HL-60 (cell line): ENCODE data around the gene TTLL1.

Experiments used
- DNase-seq, 2 experiments: peaks; one replicate each; pipeline ENCODE4 v3.0.0-alpha.2; 2010 to 2020; ENCODE audit warnings: low read depth in 1 of 2, low spot score in 1 of 2
- H3K27ac ChIP-seq: fragments of 250-450 bp; sonication (Bioruptor Pico); replicated peaks from 2 replicates; pipeline ENCODE4 v1.5.1; 2020; ENCODE audit warnings: mild to moderate bottlenecking, moderate library complexity
- H3K27me3 ChIP-seq: fragments of 250-450 bp; sonication (Bioruptor Pico); 2 replicates; pipeline ENCODE4 v1.5.1; 2021; ENCODE audit warnings: mild to moderate bottlenecking, moderate library complexity; ENCODE audit not compliant: insufficient read depth, poor library complexity, severe bottlenecking
- H3K4me3 ChIP-seq: replicated peaks from 2 replicates; pipeline ENCODE4 v1.5.1; 2011; ENCODE audit warnings: mild to moderate bottlenecking, control low read depth, low read length; ENCODE audit not compliant: insufficient read depth
- GABPA ChIP-seq: IDR thresholded peaks from 2 replicates; pipeline ENCODE4 v1.6.1; 2012; ENCODE audit warnings: low read depth
- POLR2AphosphoS5 ChIP-seq: IDR thresholded peaks from 2 replicates; pipeline ENCODE4 v1.6.1; 2012; ENCODE audit warnings: low read depth
- SPI1 ChIP-seq: IDR thresholded peaks from 2 replicates; pipeline ENCODE4 v1.6.1; 2012; ENCODE audit warnings: low read depth, mild to moderate bottlenecking, borderline replicate concordance
- TF ChIP-seq, protein P1 (sequence below): IDR thresholded peaks from 2 replicates; pipeline ENCODE4 v1.6.1; 2012; ENCODE audit warnings: low read depth; ENCODE audit not compliant: insufficient replicate concordance
- TF ChIP-seq, protein P2 (sequence below): IDR thresholded peaks from one replicate; pipeline ENCODE4 v1.5.1; 2011; ENCODE audit warnings: low read length, control low read depth, inconsistent platforms; ENCODE audit not compliant: insufficient read depth

The TTLL1 gene

DNA sequence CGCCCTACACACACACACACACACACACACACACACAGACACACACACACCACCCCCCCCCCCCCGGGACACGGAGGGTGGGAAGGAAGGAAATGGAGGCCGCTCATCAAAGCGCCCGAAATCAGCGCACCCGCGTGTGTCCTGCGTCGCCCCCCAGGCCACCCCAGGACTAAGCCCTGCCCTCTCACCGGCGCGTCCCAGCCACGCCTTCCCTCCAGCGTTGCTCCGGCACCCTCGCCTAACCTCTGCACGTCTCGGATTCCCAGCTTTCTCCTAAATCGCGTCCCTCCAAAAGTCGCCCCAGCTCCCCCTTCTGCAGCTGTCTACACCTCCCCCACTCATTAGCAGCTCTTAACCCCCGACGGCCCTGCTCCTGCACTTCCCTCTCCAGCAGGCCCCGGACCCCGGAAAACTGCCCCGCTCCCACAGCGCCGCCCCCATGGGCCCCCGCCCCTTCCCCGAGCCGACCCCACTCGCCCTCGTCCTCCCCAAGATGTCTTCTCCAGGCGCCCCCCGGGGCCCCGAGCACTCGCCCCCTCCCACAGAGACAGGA lies 74.8 kb downstream of the TTLL1 start:
- TF ChIP-seq POLR2AphosphoS5 (no peak), SPI1 (no peak), GABPA (no peak)
- TF ChIP-seq, protein P1, sequence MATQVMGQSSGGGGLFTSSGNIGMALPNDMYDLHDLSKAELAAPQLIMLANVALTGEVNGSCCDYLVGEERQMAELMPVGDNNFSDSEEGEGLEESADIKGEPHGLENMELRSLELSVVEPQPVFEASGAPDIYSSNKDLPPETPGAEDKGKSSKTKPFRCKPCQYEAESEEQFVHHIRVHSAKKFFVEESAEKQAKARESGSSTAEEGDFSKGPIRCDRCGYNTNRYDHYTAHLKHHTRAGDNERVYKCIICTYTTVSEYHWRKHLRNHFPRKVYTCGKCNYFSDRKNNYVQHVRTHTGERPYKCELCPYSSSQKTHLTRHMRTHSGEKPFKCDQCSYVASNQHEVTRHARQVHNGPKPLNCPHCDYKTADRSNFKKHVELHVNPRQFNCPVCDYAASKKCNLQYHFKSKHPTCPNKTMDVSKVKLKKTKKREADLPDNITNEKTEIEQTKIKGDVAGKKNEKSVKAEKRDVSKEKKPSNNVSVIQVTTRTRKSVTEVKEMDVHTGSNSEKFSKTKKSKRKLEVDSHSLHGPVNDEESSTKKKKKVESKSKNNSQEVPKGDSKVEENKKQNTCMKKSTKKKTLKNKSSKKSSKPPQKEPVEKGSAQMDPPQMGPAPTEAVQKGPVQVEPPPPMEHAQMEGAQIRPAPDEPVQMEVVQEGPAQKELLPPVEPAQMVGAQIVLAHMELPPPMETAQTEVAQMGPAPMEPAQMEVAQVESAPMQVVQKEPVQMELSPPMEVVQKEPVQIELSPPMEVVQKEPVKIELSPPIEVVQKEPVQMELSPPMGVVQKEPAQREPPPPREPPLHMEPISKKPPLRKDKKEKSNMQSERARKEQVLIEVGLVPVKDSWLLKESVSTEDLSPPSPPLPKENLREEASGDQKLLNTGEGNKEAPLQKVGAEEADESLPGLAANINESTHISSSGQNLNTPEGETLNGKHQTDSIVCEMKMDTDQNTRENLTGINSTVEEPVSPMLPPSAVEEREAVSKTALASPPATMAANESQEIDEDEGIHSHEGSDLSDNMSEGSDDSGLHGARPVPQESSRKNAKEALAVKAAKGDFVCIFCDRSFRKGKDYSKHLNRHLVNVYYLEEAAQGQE: no peak
- TF ChIP-seq, protein P2, sequence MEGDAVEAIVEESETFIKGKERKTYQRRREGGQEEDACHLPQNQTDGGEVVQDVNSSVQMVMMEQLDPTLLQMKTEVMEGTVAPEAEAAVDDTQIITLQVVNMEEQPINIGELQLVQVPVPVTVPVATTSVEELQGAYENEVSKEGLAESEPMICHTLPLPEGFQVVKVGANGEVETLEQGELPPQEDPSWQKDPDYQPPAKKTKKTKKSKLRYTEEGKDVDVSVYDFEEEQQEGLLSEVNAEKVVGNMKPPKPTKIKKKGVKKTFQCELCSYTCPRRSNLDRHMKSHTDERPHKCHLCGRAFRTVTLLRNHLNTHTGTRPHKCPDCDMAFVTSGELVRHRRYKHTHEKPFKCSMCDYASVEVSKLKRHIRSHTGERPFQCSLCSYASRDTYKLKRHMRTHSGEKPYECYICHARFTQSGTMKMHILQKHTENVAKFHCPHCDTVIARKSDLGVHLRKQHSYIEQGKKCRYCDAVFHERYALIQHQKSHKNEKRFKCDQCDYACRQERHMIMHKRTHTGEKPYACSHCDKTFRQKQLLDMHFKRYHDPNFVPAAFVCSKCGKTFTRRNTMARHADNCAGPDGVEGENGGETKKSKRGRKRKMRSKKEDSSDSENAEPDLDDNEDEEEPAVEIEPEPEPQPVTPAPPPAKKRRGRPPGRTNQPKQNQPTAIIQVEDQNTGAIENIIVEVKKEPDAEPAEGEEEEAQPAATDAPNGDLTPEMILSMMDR: no peak
- no peaks in the 10 kb centered on the region for H3K27me3 ChIP-seq
- H3K4me3 ChIP-seq: peak overlapping the region; percentile 88
- peak overlapping the region; percentile 51 for H3K27ac ChIP-seq
- DNase-seq: peak in 1 of 2 experiments; percentile 28

DNA sequence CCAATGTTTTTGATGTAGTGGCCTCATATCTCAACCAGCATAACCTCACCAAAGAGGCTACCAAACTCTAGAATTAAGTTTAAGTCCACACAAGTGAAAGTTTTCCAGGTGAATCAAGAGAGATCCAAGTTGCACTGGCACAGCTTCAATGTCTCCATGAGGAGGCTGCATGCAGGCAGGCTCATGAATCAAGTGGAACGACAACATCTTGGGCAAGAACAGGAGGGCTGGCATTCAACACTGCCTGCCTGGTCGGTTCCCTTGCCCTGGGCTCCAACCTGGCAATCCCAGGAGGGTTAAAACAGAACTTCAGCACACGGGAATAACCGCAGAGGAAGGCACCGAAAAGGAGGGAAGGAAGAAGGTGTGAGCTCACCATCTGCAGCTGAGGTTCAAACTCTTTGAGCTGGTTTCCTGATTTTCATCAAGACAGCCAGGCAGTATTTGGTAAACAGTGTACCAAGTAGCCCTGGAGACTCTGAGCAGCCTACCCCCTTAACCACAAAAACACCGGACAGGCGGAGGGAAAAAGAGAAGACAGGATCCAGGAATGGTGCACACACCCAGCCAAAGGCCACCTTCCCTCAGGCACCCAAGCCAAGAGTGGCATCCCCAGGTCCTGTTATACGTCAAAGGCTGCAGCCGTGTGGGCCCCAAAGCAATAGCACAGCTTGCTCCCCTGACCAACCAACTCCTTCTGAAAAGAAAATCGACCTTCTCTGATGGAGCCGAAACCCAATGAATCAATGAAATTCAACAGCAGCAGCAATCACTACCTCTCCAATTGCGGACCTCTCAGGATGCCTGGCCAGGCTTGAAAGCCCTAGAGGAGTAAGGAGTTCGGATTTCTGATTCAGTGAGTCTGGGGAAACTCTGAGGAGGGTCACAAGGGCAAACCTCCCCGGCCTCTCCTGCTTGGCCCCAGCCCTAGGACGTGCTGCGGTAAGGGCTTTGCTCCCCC lies 75.6 kb downstream of the TTLL1 start:
- Histone ChIP-seq H3K4me3 (peak overlapping the region; percentile 88), H3K27me3 (no peaks in the 10 kb centered on the region), H3K27ac (peak overlapping the region; percentile 39)
- TF ChIP-seq, protein P2: no peak
- 0 out of 2 replicates have a peak, but pooled peaks have one; percentile 15 for TF ChIP-seq SPI1
- DNase-seq: peak in 1 of 2 experiments; percentile 50

DNA sequence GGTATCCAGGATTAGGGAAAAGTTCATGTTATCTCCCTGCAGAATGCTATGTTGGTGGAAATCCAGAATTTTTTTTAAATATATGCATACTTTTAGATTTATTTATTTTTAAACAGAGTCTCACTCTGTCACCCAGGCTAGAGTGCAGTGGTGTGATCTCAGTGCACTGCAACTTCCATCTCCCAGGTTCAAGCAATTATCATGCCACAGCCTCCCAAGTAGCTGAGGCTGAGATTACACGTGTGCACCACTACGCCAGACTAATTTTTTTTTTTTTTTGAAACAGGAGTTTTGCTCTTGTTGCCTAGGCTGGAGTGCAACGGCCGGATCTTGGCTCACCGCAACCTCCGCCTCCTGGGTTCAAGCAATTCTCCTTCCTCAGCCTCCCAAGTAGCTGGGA lies 76.8 kb downstream of the TTLL1 start:
- DNase-seq: no peak
- Histone ChIP-seq H3K27ac (no peak overlapping the region), H3K4me3 (no peak overlapping the region), H3K27me3 (no peaks in the 10 kb centered on the region)
- TF ChIP-seq, protein P1: no peak
- TF ChIP-seq POLR2AphosphoS5 (no peak), GABPA (no peak)

DNA sequence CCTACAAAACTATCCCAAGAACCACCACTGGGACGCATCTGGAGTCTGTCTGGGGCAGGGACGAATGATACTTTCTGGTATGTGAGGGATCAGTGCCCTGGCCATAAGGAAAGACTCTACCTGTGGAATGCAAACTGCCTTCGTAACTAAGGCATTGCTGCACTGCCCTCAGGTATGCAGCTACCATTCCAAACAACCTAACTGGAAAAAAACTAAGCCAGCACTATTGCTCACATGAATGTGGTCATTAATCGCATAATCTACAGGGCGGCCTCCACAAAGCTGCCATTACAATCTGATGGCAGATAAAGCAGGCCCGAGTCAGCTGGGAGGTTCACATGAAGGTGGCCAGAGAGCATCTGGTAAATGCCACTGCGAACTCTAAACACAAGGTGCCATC lies 78.1 kb downstream of the TTLL1 start:
- Histone ChIP-seq H3K27me3 (no peaks in the 10 kb centered on the region), H3K27ac (no peak overlapping the region), H3K4me3 (no peak overlapping the region)
- no peak for DNase-seq
- TF ChIP-seq, protein P2: no peak
- TF ChIP-seq GABPA: no peak
